Adrenal gland (tissue), 5 donors: ENCODE results near the gene ERC2.

ENCODE experiments used
- POLR2A ChIP-seq, 2 donors: fragments of 450-650 bp; IDR thresholded peaks; one replicate each; pipeline ENCODE4 v1.6.1; 2017; ENCODE audit warnings: antibody characterized with exemption in 2 of 2, mild to moderate bottlenecking in 2 of 2, moderate library complexity in 1 of 2
- TF ChIP-seq, protein P1 (sequence below), 6 experiments: fragments of 450-650 bp in 4 of 6; fragments of 200-600 bp in 2 of 6; sonication (generic) in 1 of 6; IDR thresholded peaks; 1 replicate in 5 of 6; 2 replicates in 1 of 6; pipeline versions ENCODE4 v1.5.1 to v1.8.0; 2016 to 2021; ENCODE audit warnings: antibody characterized with exemption in 6 of 6, mild to moderate bottlenecking in 2 of 6, moderate library complexity in 1 of 6
- donor health status: DM: no; HTN: no; CAD: no.

DNA sequence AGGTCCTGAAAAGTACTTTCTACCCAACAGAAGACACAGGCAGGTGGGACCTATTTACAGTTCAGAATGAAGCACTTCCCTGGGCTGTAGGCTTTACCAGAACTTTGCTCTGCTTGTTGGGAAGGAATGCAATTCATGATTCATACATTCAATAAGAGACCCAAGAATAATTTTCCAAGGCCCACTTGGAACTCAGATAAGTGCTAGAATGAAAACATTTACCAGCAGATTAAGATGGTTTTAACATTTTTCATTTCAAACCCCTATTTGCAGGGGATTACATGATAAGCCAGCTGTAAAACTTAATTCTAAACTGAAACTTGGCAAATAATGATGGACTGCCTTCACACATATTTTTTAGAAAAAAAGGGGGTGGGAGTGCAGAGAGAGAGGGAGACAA, 417.2 kb downstream of the ERC2 start:
- TF ChIP-seq, protein P1, sequence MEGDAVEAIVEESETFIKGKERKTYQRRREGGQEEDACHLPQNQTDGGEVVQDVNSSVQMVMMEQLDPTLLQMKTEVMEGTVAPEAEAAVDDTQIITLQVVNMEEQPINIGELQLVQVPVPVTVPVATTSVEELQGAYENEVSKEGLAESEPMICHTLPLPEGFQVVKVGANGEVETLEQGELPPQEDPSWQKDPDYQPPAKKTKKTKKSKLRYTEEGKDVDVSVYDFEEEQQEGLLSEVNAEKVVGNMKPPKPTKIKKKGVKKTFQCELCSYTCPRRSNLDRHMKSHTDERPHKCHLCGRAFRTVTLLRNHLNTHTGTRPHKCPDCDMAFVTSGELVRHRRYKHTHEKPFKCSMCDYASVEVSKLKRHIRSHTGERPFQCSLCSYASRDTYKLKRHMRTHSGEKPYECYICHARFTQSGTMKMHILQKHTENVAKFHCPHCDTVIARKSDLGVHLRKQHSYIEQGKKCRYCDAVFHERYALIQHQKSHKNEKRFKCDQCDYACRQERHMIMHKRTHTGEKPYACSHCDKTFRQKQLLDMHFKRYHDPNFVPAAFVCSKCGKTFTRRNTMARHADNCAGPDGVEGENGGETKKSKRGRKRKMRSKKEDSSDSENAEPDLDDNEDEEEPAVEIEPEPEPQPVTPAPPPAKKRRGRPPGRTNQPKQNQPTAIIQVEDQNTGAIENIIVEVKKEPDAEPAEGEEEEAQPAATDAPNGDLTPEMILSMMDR (IDR thresholded peaks at IDR 0.05): no peak
- no peak for TF ChIP-seq POLR2A (IDR thresholded peaks at IDR 0.05)
